H1 (cell line): Measurements from ENCODE around the gene CYB561. TPM values are rescaled to one million over a fixed set of nuclear protein-coding genes. Genes with fewer than 3 reads are reported as not detected.

Source experiments
- CBX8 ChIP-seq: fragments of 300-800, 300-1000 bp; sonication (generic); IDR thresholded peaks from 2 replicates; pipeline ENCODE4 v1.7.1; 2016; ENCODE audit warnings: low read depth, low read length, borderline replicate concordance
- CHD1 ChIP-seq: IDR thresholded peaks from 2 replicates; pipeline ENCODE4 v1.6.1; 2012; ENCODE audit warnings: low read depth, low read length, improper control_type of control experiment
- GABPA ChIP-seq: IDR thresholded peaks from 2 replicates; pipeline ENCODE4 v1.6.1; 2011; ENCODE audit warnings: mild to moderate bottlenecking, low read length, moderate library complexity, borderline replicate concordance; ENCODE audit not compliant: insufficient read depth
- GTF2F1 ChIP-seq: IDR thresholded peaks from 2 replicates; pipeline ENCODE4 v1.6.1; 2012; ENCODE audit warnings: low read depth, low read length, improper control_type of control experiment, borderline replicate concordance
- JUND ChIP-seq: IDR thresholded peaks from 2 replicates; pipeline ENCODE4 v1.6.1; 2011; ENCODE audit warnings: mild to moderate bottlenecking, improper control_type of control experiment, low read length
- KDM4A ChIP-seq: IDR thresholded peaks from one replicate; pipeline ENCODE4 v1.7.1; 2012; ENCODE audit warnings: low read depth, mild to moderate bottlenecking, moderate library complexity, low read length, inconsistent platforms; ENCODE audit not compliant: severe bottlenecking
- PHF8 ChIP-seq: fragments of 200-600 bp; sonication (generic); conservative IDR thresholded peaks from 2 replicates; pipeline ENCODE4 v1.7.1; 2012; ENCODE audit warnings: low read depth, mild to moderate bottlenecking, inconsistent platforms, low read length, moderate library complexity
- SIN3A ChIP-seq, 2 experiments: IDR thresholded peaks in 1 of 2; conservative IDR thresholded peaks in 1 of 2; 2 replicates each; pipeline ENCODE4 v1.6.1; 2011 to 2012; ENCODE audit warnings: low read length in 2 of 2, improper control_type of control experiment in 1 of 2, low read depth in 1 of 2, mild to moderate bottlenecking in 1 of 2
- polyA plus RNA-seq, 7 experiments: library from polyadenylated mRNA; depleted of rRNA in 3 of 7; stranded (reverse) in 5 of 7; unstranded in 2 of 7; fragments of >200 nt in 5 of 7; fragments of 200-250 nt in 2 of 7; gene quantifications; 1 replicate in 5 of 7; 2 replicates in 1 of 7; 4 replicates in 1 of 7; pipeline versions ENCODE4 v1.2.1 to v1.2.3, GENCODE V29; 2011 to 2013; ENCODE audit warnings: missing spikeins in 2 of 7, mixed read lengths in 2 of 7
- total RNA-seq: library from RNA; stranded (reverse); fragmentation: NEBNext Ultra II Directional; extraction: Animal tissue kit (Norgen Biotek cat#: 25700); gene quantifications from 2 replicates; pipeline ENCODE4 v1.2.1, GENCODE V29; 2021
- TF ChIP-seq, protein P1 (sequence below): IDR thresholded peaks from 2 replicates; pipeline ENCODE4 v1.6.1; 2012; ENCODE audit warnings: inconsistent platforms

The CYB561 gene
- total and polyA plus RNA-seq, 2 of the 8 experiments (the other 6 are each of a cell fraction or from before 2014, with no cell fraction given), result 19.7 to 23.4 TPM

DNA sequence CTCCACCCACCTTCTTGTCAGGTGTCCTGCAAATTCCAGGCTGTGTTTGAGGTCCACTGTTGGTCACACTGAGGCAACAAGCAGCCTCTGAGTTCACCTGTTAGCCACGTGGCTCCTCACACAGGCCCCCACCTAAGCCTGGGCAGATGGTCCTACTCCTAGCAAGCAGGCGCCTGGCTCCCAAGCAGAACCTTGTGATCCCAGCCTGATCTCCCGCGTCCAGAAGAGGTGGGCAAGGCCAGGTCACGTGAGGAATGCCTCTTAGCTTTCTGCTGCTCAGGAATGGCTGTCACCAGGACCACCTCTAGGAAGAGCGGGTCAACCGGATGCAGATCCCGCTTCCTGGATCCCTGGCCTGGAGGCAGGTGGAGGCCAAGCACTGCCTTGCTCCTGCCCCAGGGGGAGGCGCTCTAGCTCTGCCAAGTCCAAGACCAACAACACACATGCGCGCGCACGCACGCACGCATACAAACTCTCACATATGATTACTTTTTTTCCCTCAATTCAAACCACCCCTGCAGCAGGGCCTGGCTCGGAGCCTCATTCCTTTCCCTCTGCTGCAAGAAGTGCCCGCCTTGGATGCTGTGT is 9.5 kb downstream of the CYB561 start (continued):
- no peak for TF ChIP-seq SIN3A (conservative IDR thresholded peaks at IDR 0.05 in 1 of 2, IDR thresholded peaks at IDR 0.05 in 1 of 2; ENCODE audit: low read depth in 1 of 2, low read length in 2 of 2)
- TF ChIP-seq PHF8, result no peak
- TF ChIP-seq CBX8, result no peak
- TF ChIP-seq, protein P1, sequence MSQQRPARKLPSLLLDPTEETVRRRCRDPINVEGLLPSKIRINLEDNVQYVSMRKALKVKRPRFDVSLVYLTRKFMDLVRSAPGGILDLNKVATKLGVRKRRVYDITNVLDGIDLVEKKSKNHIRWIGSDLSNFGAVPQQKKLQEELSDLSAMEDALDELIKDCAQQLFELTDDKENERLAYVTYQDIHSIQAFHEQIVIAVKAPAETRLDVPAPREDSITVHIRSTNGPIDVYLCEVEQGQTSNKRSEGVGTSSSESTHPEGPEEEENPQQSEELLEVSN, result no peak
- no peak for TF ChIP-seq CHD1
- TF ChIP-seq KDM4A, result no peak
- TF ChIP-seq GABPA, result no peak
- TF ChIP-seq GTF2F1, result no peak
- TF ChIP-seq JUND, result no peak
